ENCODE data around the gene MYH15. TPM values are rescaled to one million over a fixed set of nuclear protein-coding genes. Genes with fewer than 3 reads are reported as not detected.

MYH15 gene
- total RNA-seq, 1 experiment from 2014 or later, result 0.44 TPM

DNA sequence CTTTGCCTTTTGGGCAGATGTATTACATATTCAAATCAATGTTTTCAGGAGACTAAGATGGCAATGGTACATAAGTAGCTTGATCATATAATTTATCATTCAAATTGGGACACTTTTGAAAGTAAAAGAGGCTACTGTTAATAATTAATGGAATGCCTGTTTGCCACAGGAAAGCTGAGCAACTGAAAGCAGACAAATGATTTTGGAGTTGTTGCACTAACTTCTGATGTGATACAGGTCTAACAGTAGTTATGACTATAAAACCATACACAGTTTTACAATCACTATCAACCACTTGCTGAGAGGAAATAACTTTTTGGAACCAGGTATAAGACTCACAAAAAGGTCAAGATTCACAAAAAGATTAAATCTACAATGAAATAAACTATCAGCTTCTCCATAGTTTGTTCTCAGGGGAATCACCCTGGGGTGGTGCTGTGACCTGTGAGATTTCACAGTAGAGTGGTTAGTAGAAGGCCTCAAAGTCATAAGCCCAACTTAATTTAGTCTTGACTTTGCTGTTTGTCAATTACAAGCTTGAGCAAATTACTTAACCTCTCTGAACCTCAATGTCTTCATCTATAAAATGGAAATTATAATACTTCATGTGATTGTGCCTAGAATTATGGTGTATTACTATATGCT is 171.4 kb downstream of the MYH15 start:
- DNase-seq (ENCODE audit: low read depth), result no peak

DNA sequence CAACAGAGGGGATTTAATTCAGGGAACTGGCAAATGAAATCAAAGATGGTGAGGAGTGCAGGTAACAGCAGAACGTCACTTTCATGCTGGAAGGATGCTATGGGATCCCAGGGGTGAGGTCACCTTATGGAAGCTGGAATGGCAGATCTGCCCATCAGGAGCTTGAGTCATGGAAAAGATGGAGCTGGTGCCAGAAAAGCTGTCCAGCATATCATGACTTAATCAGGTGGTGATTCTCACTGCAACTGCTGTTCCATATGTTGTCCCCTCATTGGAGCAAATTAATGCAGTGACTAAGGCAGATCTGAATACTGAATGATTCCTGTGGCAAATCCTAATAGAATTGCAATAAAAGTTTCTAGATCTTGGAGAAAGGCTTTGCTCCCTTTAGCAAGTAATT is 175.7 kb downstream of the MYH15 start:
- DNase-seq (ENCODE audit: low read depth), result peak; percentile 17

DNA sequence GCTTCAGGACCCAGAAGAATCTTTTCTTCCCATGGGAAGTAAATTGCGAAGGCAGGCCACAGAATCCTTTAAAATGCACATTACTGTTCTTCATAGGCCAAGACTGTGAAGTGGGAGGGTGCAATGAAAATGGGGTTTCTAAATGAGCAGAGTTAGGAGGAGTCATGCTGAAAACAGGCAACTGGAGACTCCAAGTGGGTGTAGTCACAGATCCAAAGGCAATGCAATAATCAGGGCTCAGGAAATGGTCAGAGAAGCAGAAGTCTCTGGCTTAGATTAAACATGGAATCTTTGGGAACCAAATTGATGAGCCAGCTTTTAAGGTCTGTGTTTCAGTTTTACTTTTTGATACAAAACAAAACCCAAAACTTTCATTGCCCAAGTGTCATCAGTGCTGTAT is 176.4 kb downstream of the MYH15 start:
- DNase-seq (ENCODE audit: low read depth), result no peak

GRCh38 chr3:108331792-108332191 is 178.6 kb downstream of the MYH15 start:
- DNase-seq (ENCODE audit: low read depth), result no peak

Other genes with a start within 250 kb of the MYH15 start
- gene HHLA2, start 214.0 kb downstream of the MYH15 start, total RNA-seq (2014; rRNA removed; shearing (Covaris generic)), result not detected in 2 replicates
- gene CIP2A, start 78.8 kb upstream of the MYH15 start, total RNA-seq (2014; rRNA removed; shearing (Covaris generic)), result 40.5 and 61.4 TPM in 2 replicates
- 9.1 and 14.6 TPM in 2 replicates for gene DZIP3, start 79.1 kb upstream of the MYH15 start, total RNA-seq (2014; rRNA removed; shearing (Covaris generic))
- not detected in 2 replicates for gene RETNLB, start 246.8 kb upstream of the MYH15 start, total RNA-seq (2014; rRNA removed; shearing (Covaris generic))

All from M059J (cell line).